ENCODE data around the gene GTF3C5. TPM values are rescaled to one million over a fixed set of nuclear protein-coding genes. Genes with fewer than 3 reads are reported as not detected.

GTF3C5 gene
- total RNA-seq, 3 donors from 2014 or later (not counting 1 experiment from before 2014, with no cell fraction given): 52.6 to 69.2 (median 60.4) TPM

DNA sequence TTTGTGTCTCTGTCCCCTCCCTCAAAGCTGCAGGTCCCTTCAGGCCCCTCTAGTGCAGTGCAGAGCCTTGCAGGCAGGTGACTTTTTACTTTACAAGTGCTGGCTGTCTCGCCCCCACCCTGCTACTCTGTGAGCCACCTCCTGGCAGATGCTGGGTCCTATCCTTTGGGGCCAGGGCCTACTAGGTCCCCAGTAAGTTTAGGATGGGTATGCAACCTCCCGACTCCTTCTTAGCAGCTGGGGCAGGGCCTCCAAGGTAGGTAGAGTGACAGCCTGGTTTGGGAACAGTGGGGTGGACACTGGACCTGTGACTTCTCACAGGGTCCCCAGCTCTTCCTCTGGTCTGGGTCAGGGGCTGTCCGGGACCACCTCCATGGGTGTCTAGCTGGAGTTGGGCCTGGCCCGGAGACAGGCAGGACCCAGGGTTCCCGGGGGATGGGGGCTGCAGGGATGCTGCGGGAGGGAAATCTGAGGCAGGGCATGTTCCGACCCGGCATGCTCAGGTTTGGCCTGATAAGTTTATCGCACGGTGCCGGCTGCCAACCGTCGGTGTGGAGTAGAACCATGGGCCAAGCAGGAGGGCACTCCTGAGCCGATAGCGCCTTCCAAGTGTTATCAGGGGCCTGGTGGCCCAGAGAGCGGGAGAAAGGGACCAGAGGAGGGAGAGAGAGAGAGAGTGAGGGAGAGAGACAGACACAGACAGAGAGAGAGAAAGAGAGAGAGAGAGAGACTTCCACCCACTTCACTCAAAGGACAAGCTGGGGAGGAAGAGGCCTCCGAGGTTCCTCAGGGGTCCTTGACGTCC is 31.8 kb upstream of the GTF3C5 start:
- H3K4me1 ChIP-seq (ENCODE audit: control insufficient read depth, insufficient read depth, low read length): peaks cover 28% of the 10 kb centered on the region
- Mint-ChIP-seq H3K4me3 (no peak overlapping the region), H3K4me1 (peaks cover 9 to 25% of the 10 kb centered on the region in 2 donors), H3K27me3 (ENCODE audit: low read depth in 2 of 2) (peaks cover 0 to 5% of the 10 kb centered on the region in 2 donors), H3K9me3 (no peaks in the 10 kb centered on the region), H3K36me3 (no peaks in the 10 kb centered on the region), H3K27ac (no peak overlapping the region)
- H3K4me3 ChIP-seq (ENCODE audit: low read length): no peak overlapping the region
- ATAC-seq (no peak), DNase-seq (no peak)
- intact Hi-C loops (cut with micrococcal nuclease): no loop called here
- no peaks in the 10 kb centered on the region for H3K36me3 ChIP-seq (ENCODE audit: control insufficient read depth, insufficient read depth, low read length)
- H3K27ac ChIP-seq (ENCODE audit: low read length): no peak overlapping the region
- WGBS (ENCODE audit: insufficient coverage): 79% methylated on average over 18 of the region's 18 CpGs
- TF ChIP-seq, protein P1, sequence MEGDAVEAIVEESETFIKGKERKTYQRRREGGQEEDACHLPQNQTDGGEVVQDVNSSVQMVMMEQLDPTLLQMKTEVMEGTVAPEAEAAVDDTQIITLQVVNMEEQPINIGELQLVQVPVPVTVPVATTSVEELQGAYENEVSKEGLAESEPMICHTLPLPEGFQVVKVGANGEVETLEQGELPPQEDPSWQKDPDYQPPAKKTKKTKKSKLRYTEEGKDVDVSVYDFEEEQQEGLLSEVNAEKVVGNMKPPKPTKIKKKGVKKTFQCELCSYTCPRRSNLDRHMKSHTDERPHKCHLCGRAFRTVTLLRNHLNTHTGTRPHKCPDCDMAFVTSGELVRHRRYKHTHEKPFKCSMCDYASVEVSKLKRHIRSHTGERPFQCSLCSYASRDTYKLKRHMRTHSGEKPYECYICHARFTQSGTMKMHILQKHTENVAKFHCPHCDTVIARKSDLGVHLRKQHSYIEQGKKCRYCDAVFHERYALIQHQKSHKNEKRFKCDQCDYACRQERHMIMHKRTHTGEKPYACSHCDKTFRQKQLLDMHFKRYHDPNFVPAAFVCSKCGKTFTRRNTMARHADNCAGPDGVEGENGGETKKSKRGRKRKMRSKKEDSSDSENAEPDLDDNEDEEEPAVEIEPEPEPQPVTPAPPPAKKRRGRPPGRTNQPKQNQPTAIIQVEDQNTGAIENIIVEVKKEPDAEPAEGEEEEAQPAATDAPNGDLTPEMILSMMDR (IDR thresholded peaks at IDR 0.05): no peak
- H3K27me3 ChIP-seq (ENCODE audit: control insufficient read depth, insufficient read depth, low read length): no peaks in the 10 kb centered on the region
- no peaks in the 10 kb centered on the region for H3K9me3 ChIP-seq (ENCODE audit: control insufficient read depth, insufficient read depth, low read length)

DNA sequence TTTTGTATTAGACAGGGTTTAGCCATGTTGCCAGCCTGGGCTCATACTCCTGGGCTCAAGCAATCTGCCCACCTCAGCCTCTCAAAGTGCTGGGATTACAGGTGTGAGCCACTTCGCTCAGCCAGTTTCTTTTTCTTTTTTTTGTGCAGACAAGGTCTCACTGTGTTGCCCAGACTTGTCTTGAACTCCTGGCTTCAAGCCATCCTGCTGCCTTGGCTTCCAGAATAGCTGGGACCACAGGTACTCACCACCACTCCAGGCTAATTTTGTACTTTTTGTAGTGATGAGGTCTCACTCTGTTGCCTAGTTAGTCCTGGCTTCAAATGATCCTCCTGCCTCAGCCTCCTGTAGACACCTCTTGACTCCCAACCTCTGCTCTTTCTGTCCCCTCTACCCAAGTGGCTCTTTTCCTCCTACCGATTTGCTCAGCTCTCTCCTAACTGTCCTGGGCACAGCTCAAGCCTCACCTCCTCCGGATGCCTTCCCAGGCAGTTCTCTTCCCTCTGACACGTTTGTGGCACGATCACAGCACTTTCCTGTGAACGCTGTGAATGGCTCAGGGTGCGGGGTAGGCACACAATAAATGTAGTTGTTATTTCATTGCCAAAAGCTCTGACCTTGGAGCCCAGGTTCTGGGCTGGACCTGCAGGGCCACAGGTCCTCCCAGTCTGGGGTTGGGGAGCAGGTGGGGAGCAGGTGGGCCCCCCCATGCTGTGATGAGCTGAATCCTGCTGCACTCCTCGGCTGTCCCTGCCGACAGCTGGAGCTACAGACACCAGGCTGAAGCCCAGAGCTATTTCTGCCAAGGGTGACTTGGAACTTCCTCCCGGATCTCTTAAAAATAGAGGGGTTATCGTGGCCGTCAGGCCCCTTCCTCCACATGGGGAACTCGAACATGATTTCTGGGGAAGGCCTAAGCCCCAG is 28.4 kb upstream of the GTF3C5 start:
- no peak overlapping the region for H3K4me3 Mint-ChIP-seq
- H3K4me1 Mint-ChIP-seq: peaks cover 0 to 18% of the 10 kb centered on the region in 2 donors

DNA sequence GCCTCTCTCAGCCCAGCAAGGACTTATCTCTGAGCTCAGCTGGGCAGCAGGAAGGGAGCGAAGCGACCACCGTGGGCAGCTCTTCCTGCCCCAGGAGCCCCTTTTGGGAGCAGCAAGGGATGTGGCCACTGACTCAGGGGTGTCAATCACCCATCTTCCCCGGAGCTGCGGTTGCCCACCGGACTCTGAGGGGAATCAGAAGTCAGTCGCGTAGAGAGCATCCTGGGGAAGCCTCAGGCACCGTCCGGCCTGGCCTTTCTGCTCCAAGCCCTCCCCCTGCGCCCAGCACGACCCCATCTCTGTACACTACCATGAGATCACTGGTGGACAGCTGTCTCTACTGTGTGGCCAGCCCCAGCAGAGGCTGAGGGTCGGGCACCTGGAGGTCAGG is 27.7 kb upstream of the GTF3C5 start:
- ATAC-seq: no peak
- no peaks in the 10 kb centered on the region for H3K36me3 Mint-ChIP-seq
- H3K9me3 Mint-ChIP-seq: peaks cover 0 to 2% of the 10 kb centered on the region in 2 donors
- Histone ChIP-seq H3K9me3 (ENCODE audit: control insufficient read depth, insufficient read depth, low read length) (no peaks in the 10 kb centered on the region), H3K36me3 (ENCODE audit: control insufficient read depth, insufficient read depth, low read length) (no peaks in the 10 kb centered on the region), H3K27me3 (ENCODE audit: control insufficient read depth, insufficient read depth, low read length) (no peaks in the 10 kb centered on the region), H3K4me3 (ENCODE audit: low read length) (no peak overlapping the region), H3K27ac (ENCODE audit: low read length) (no peak overlapping the region), H3K4me1 (ENCODE audit: control insufficient read depth, insufficient read depth, low read length) (peaks cover 25% of the 10 kb centered on the region)
- peak overlapping the region in 1 of 2 donors; percentile 63 for H3K27ac Mint-ChIP-seq
- H3K4me1 Mint-ChIP-seq: peaks cover 0 to 18% of the 10 kb centered on the region in 2 donors
- peaks cover 0 to 10% of the 10 kb centered on the region in 2 donors for H3K27me3 Mint-ChIP-seq (ENCODE audit: low read depth in 2 of 2)
- 21% methylated on average over 13 of the region's 13 CpGs for WGBS (ENCODE audit: insufficient coverage)
- no peak for DNase-seq
- intact Hi-C loops (cut with micrococcal nuclease): no loop called here
- no peak overlapping the region for H3K4me3 Mint-ChIP-seq
- TF ChIP-seq, protein P1 (IDR thresholded peaks at IDR 0.05): no peak

More for the DNA sequence above, 28.4 kb upstream of the GTF3C5 start:
- DNase-seq (no peak), ATAC-seq (no peak)
- Mint-ChIP-seq H3K36me3 (no peaks in the 10 kb centered on the region), H3K9me3 (peaks cover 0 to 2% of the 10 kb centered on the region in 2 donors), H3K27ac (peak overlapping the region in 1 of 2 donors; percentile 63), H3K27me3 (ENCODE audit: low read depth in 2 of 2) (peaks cover 0 to 10% of the 10 kb centered on the region in 2 donors)
- Histone ChIP-seq H3K27ac (ENCODE audit: low read length) (no peak overlapping the region), H3K9me3 (ENCODE audit: control insufficient read depth, insufficient read depth, low read length) (no peaks in the 10 kb centered on the region), H3K36me3 (ENCODE audit: control insufficient read depth, insufficient read depth, low read length) (no peaks in the 10 kb centered on the region), H3K4me3 (ENCODE audit: low read length) (no peak overlapping the region), H3K4me1 (ENCODE audit: control insufficient read depth, insufficient read depth, low read length) (peaks cover 25% of the 10 kb centered on the region), H3K27me3 (ENCODE audit: control insufficient read depth, insufficient read depth, low read length) (no peaks in the 10 kb centered on the region)
- intact Hi-C loops (cut with micrococcal nuclease): no loop called here
- 49% methylated on average over 12 of the region's 13 CpGs for WGBS (ENCODE audit: insufficient coverage)
- TF ChIP-seq, protein P1 (IDR thresholded peaks at IDR 0.05): no peak
